WTC11 (cell line): ENCODE measurements around the gene SLC39A7. TPM values are rescaled to one million over a fixed set of nuclear protein-coding genes. Genes with fewer than 3 reads are reported as not detected.

Experiments
- ATAC-seq: fragments of 200-7000 bp; cut with Tn5 transposase; 2 replicates; pipeline ENCODE4 v1.10.0; 2021; ENCODE audit warnings: mild to moderate bottlenecking, moderate library complexity
- CTCF ChIA-PET: fragments of 300-600 bp; sonication (Branson Sonifier 250); formaldehyde crosslinking; loops from one replicate; lab custom pipeline; 2021; ENCODE audit warnings: antibody characterized with exemption; lab: Charles Lee
- POLR2A ChIA-PET: fragments of 350-600 bp; sonication (Branson Sonifier 250); formaldehyde crosslinking; loops from one replicate; lab custom pipeline; 2021; ENCODE audit warnings: antibody characterized with exemption; lab: Charles Lee
- DNase-seq: peaks from one replicate; pipeline ENCODE4 v3.0.0; 2021; ENCODE audit warnings: low spot score
- H3K27ac Mint-ChIP-seq: 2 replicates; pipeline ENCODE4 v1.8.0; 2021; ENCODE audit warnings: mixed read lengths
- H3K27me3 Mint-ChIP-seq: 2 replicates; pipeline ENCODE4 v1.8.0; 2021; ENCODE audit warnings: low read depth, mild to moderate bottlenecking, moderate library complexity, mixed read lengths
- H3K36me3 Mint-ChIP-seq: 2 replicates; pipeline ENCODE4 v1.8.0; 2021; ENCODE audit warnings: mixed read lengths
- H3K4me1 Mint-ChIP-seq: 2 replicates; pipeline ENCODE4 v1.8.0; 2022; ENCODE audit warnings: mixed read lengths
- H3K4me3 Mint-ChIP-seq: 2 replicates; pipeline ENCODE4 v1.8.0; 2021; ENCODE audit warnings: mild to moderate bottlenecking, moderate library complexity, mixed read lengths
- H3K9me3 Mint-ChIP-seq: 2 replicates; pipeline ENCODE4 v1.8.0; 2021; ENCODE audit warnings: mixed read lengths
- CREM ChIP-seq: sonication (generic); formaldehyde crosslinking; IDR thresholded peaks from 2 replicates; pipeline ENCODE4 v1.8.1; 2022; ENCODE audit warnings: mild to moderate bottlenecking, missing genetic modification reagents, moderate library complexity
- EMX1 ChIP-seq: fragments of 250-450 bp; sonication (Bioruptor Pico); IDR thresholded peaks from 2 replicates; pipeline ENCODE4 v1.8.0; 2021; ENCODE audit warnings: mild to moderate bottlenecking
- FOXJ3 ChIP-seq: sonication (generic); formaldehyde crosslinking; IDR thresholded peaks from 2 replicates; pipeline ENCODE4 v1.9.0; 2021; ENCODE audit warnings: missing genetic modification reagents, mild to moderate bottlenecking, borderline replicate concordance
- FOXK1 ChIP-seq: sonication (generic); formaldehyde crosslinking; IDR thresholded peaks from 2 replicates; pipeline ENCODE4 v1.8.0; 2022; ENCODE audit warnings: mild to moderate bottlenecking, moderate library complexity, missing genetic modification reagents
- GRHL2 ChIP-seq: fragments of 250-450 bp; sonication (Bioruptor Pico); IDR thresholded peaks from 2 replicates; pipeline ENCODE4 v1.8.0; 2022; ENCODE audit warnings: mild to moderate bottlenecking, moderate library complexity; ENCODE audit not compliant: insufficient replicate concordance, severe bottlenecking
- KAT7 ChIP-seq: sonication (generic); formaldehyde crosslinking; IDR thresholded peaks from 2 replicates; pipeline ENCODE4 v1.8.1; 2023; ENCODE audit warnings: missing genetic modification reagents, mild to moderate bottlenecking, borderline replicate concordance
- MXD4 ChIP-seq: fragments of 250-450 bp; sonication (Bioruptor Pico); IDR thresholded peaks from 2 replicates; pipeline ENCODE4 v1.8.0; 2021; ENCODE audit warnings: mild to moderate bottlenecking, moderate library complexity, borderline replicate concordance
- NFE2L1 ChIP-seq: sonication (generic); formaldehyde crosslinking; IDR thresholded peaks from 2 replicates; pipeline ENCODE4 v1.8.1; 2023; ENCODE audit warnings: missing genetic modification reagents
- NR1H2 ChIP-seq: sonication (generic); formaldehyde crosslinking; IDR thresholded peaks from 2 replicates; pipeline ENCODE4 v1.9.0; 2021; ENCODE audit warnings: mild to moderate bottlenecking, moderate library complexity, missing genetic modification reagents
- NR2C2 ChIP-seq: sonication (generic); formaldehyde crosslinking; IDR thresholded peaks from 2 replicates; pipeline ENCODE4 v1.8.0; 2022; ENCODE audit warnings: mild to moderate bottlenecking, missing genetic modification reagents
- OVOL2 ChIP-seq: fragments of 250-450 bp; sonication (Bioruptor Pico); IDR thresholded peaks from 2 replicates; pipeline ENCODE4 v1.9.0; 2021; ENCODE audit warnings: mild to moderate bottlenecking, borderline replicate concordance
- PRRX2 ChIP-seq: fragments of 250-450 bp; sonication (Bioruptor Pico); IDR thresholded peaks from 2 replicates; pipeline ENCODE4 v1.8.0; 2021; ENCODE audit warnings: mild to moderate bottlenecking
- SMAD4 ChIP-seq: sonication (generic); formaldehyde crosslinking; IDR thresholded peaks from 2 replicates; pipeline ENCODE4 v1.8.0; 2022; ENCODE audit warnings: mild to moderate bottlenecking, missing genetic modification reagents
- SP1 ChIP-seq: sonication (generic); formaldehyde crosslinking; conservative IDR thresholded peaks from 2 replicates; pipeline ENCODE4 v1.8.1; 2022; ENCODE audit warnings: missing genetic modification reagents
- TCF7 ChIP-seq: sonication (generic); formaldehyde crosslinking; IDR thresholded peaks from 2 replicates; pipeline ENCODE4 v1.8.0; 2022; ENCODE audit warnings: mild to moderate bottlenecking, low read depth, missing genetic modification reagents, moderate library complexity
- TEAD1 ChIP-seq: sonication (generic); formaldehyde crosslinking; IDR thresholded peaks from 2 replicates; pipeline ENCODE4 v1.8.0; 2022; ENCODE audit warnings: mild to moderate bottlenecking, missing genetic modification reagents
- TEAD4 ChIP-seq: sonication (generic); formaldehyde crosslinking; IDR thresholded peaks from 2 replicates; pipeline ENCODE4 v1.8.0; 2022; ENCODE audit warnings: mild to moderate bottlenecking, missing genetic modification reagents
- ZNF121 ChIP-seq: sonication (generic); formaldehyde crosslinking; IDR thresholded peaks from 2 replicates; pipeline ENCODE4 v1.8.0; 2023; ENCODE audit warnings: missing genetic modification reagents
- ZNF138 ChIP-seq: sonication (generic); formaldehyde crosslinking; conservative IDR thresholded peaks from 2 replicates; pipeline ENCODE4 v1.8.1; 2022; ENCODE audit warnings: mild to moderate bottlenecking, moderate library complexity, missing genetic modification reagents
- ZNF232 ChIP-seq: sonication (generic); formaldehyde crosslinking; IDR thresholded peaks from 2 replicates; pipeline ENCODE4 v1.8.0; 2022; ENCODE audit warnings: mild to moderate bottlenecking, missing genetic modification reagents
- total RNA-seq: library from RNA; stranded (reverse); gene quantifications from 3 replicates; pipeline ENCODE4 v1.2.3, GENCODE V29; 2021
- TF ChIP-seq, protein P1 (sequence below): sonication (generic); formaldehyde crosslinking; IDR thresholded peaks from 2 replicates; pipeline ENCODE4 v1.8.0; 2023; ENCODE audit warnings: missing genetic modification reagents
- TF ChIP-seq, protein P2 (sequence below): fragments of 250-450 bp; sonication (Bioruptor Pico); IDR thresholded peaks from 2 replicates; pipeline ENCODE4 v1.8.0; 2021; ENCODE audit warnings: mild to moderate bottlenecking
- TF ChIP-seq, protein P3 (sequence below): sonication (generic); formaldehyde crosslinking; IDR thresholded peaks from 2 replicates; pipeline ENCODE4 v1.8.1; 2023; ENCODE audit warnings: mild to moderate bottlenecking, missing genetic modification reagents
- TF ChIP-seq, protein P4 (sequence below): sonication (generic); formaldehyde crosslinking; IDR thresholded peaks from 2 replicates; pipeline ENCODE4 v1.8.1; 2022; ENCODE audit warnings: low read depth, mild to moderate bottlenecking, moderate library complexity, missing genetic modification reagents, borderline replicate concordance
- TF ChIP-seq, protein P5 (sequence below): fragments of 250-450 bp; sonication (Bioruptor Pico); conservative IDR thresholded peaks from 2 replicates; pipeline ENCODE4 v1.9.0; 2021; ENCODE audit warnings: mild to moderate bottlenecking

SLC39A7 gene
- total RNA-seq, 1 experiment from 2014 or later: 163 TPM

DNA sequence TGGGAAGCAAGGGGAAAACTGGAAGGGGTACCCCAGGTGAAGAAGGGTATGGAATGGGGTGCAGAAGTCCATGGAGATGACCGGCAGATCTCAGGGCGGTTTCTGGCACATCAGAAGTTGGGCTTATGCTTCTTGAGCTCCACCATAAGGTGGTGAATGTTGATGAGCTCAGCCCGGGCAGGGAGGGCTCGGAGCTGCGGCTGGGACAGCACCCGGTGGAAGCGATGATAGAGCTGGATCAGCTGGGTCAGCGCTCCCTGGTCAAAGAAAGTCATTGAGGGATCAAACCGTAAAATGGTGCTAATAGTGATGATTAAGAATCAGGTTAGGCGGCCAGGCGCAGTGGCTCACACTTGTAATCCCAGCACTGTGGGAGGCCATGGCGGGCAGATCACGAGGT lies 50.1 kb downstream of the SLC39A7 start:
- H3K36me3 Mint-ChIP-seq: peaks cover 16% of the 10 kb centered on the region
- peak overlapping the region; percentile 86 for H3K4me3 Mint-ChIP-seq
- peaks cover 26% of the 10 kb centered on the region for H3K27me3 Mint-ChIP-seq
- ChIA-PET POLR2A (interaction anchor here (1.5 to 1.9 kb wide), 2 partner anchors 21 to 49 kb away, joined by 3 to 5 read pairs; partner anchors contain the start of genes RPS18 and VPS52), CTCF (interaction anchor here (1.4 to 5.2 kb wide), 6 partner anchors 27 to 267 kb away, joined by 4 to 83 read pairs (median 25); partner anchors contain the start of genes B3GALT4, RGL2 and RING1)
- H3K27ac Mint-ChIP-seq: no peak overlapping the region
- ATAC-seq (no peak), DNase-seq (no peak)
- no peaks in the 10 kb centered on the region for H3K9me3 Mint-ChIP-seq
- peaks cover 18% of the 10 kb centered on the region for H3K4me1 Mint-ChIP-seq
- no peak for TF ChIP-seq NFE2L1 (CRISPR knock-in tag)
- TF ChIP-seq KAT7 (CRISPR knock-in tag): no peak
- TF ChIP-seq GRHL2 (CRISPR knock-in tag): no peak
- no peak for TF ChIP-seq ZNF121 (CRISPR knock-in tag)
- no peak for TF ChIP-seq ZNF232
- no peak for TF ChIP-seq SP1 (CRISPR knock-in tag)
- TF ChIP-seq PRRX2: no peak
- no peak for TF ChIP-seq TEAD4
- TF ChIP-seq, protein P1, sequence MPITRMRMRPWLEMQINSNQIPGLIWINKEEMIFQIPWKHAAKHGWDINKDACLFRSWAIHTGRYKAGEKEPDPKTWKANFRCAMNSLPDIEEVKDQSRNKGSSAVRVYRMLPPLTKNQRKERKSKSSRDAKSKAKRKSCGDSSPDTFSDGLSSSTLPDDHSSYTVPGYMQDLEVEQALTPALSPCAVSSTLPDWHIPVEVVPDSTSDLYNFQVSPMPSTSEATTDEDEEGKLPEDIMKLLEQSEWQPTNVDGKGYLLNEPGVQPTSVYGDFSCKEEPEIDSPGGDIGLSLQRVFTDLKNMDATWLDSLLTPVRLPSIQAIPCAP (CRISPR knock-in tag): no peak
- TF ChIP-seq, protein P2, sequence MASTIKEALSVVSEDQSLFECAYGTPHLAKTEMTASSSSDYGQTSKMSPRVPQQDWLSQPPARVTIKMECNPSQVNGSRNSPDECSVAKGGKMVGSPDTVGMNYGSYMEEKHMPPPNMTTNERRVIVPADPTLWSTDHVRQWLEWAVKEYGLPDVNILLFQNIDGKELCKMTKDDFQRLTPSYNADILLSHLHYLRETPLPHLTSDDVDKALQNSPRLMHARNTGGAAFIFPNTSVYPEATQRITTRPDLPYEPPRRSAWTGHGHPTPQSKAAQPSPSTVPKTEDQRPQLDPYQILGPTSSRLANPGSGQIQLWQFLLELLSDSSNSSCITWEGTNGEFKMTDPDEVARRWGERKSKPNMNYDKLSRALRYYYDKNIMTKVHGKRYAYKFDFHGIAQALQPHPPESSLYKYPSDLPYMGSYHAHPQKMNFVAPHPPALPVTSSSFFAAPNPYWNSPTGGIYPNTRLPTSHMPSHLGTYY (CRISPR knock-in tag): no peak
- TF ChIP-seq NR1H2: no peak
- no peak for TF ChIP-seq NR2C2 (CRISPR knock-in tag)

DNA sequence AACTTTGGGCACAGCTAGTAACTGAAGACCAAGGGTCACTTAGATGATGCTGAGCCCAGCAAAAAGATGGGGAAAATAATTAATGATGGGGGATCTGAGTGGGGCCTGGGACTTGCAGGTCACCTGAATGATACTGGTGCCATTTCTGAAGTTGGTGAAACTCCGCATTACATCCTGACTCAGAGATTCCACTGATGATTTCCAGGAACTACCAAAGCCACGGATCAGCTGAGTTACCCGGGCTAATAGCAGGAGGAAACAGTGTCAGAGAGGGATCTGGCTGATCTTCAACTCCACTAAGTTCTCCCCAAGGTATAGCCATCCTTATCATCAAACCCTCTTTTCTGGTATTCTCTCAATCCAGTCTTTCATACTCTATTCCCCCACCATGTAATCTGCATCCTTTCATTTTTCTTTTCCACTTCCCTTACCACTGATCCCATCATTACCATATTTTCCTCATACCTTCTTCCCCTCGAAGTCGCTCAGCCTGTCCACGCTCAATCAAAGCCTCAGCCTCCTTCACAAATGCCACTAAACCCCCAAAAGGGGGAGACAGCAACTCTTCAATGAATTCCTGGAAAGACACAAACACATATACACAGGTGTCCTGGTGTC lies 50.8 kb downstream of the SLC39A7 start:
- ChIA-PET CTCF (interaction anchor here (3.7 to 4.0 kb wide), 2 partner anchors 26 to 267 kb away, joined by 24 to 26 read pairs; partner anchors contain the start of gene B3GALT4), POLR2A (no interaction called here)
- Mint-ChIP-seq H3K27ac (no peak overlapping the region), H3K36me3 (peaks cover 19% of the 10 kb centered on the region), H3K4me1 (peaks cover 18% of the 10 kb centered on the region), H3K4me3 (no peak overlapping the region; the same call in 1 of the 2 replicates), H3K27me3 (peaks cover 19% of the 10 kb centered on the region), H3K9me3 (no peaks in the 10 kb centered on the region)
- no peak for ATAC-seq
- TF ChIP-seq FOXJ3 (no peak), SMAD4 (CRISPR knock-in tag) (no peak)
- DNase-seq: no peak

DNA sequence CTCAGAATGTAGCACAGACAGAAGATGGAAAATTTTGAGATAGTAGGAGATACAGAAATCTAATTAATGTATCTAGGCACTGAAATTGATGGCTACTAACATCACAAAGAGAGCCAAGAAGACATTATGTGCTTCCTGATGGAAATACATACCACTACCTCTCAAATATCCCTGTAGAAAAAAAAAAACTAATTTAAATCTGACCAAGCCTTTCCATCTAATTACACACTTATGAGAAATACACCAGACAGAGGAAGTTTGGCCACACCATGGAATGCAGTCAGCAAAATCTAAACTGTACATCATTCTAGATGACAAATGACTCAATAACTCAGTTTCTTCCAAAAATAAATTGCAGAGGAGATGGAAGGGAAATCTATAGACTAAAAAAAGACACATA lies 52.1 kb downstream of the SLC39A7 start:
- ChIA-PET CTCF (no interaction called here), POLR2A (no interaction called here)
- no peak for ATAC-seq
- Mint-ChIP-seq H3K4me3 (no peak overlapping the region), H3K27ac (no peak overlapping the region), H3K27me3 (peaks cover 12% of the 10 kb centered on the region), H3K36me3 (peaks cover 26% of the 10 kb centered on the region), H3K9me3 (no peaks in the 10 kb centered on the region), H3K4me1 (peaks cover 18% of the 10 kb centered on the region)
- DNase-seq: no peak
- TF ChIP-seq OVOL2 (CRISPR knock-in tag) (no peak), SP1 (CRISPR knock-in tag) (no peak), ZNF121 (CRISPR knock-in tag) (no peak), TCF7 (CRISPR knock-in tag) (no peak), MXD4 (no peak), ZNF138 (CRISPR knock-in tag) (no peak), FOXK1 (no peak), TEAD1 (no peak), EMX1 (CRISPR knock-in tag) (no peak), CREM (CRISPR knock-in tag) (no peak)
- TF ChIP-seq, protein P3, sequence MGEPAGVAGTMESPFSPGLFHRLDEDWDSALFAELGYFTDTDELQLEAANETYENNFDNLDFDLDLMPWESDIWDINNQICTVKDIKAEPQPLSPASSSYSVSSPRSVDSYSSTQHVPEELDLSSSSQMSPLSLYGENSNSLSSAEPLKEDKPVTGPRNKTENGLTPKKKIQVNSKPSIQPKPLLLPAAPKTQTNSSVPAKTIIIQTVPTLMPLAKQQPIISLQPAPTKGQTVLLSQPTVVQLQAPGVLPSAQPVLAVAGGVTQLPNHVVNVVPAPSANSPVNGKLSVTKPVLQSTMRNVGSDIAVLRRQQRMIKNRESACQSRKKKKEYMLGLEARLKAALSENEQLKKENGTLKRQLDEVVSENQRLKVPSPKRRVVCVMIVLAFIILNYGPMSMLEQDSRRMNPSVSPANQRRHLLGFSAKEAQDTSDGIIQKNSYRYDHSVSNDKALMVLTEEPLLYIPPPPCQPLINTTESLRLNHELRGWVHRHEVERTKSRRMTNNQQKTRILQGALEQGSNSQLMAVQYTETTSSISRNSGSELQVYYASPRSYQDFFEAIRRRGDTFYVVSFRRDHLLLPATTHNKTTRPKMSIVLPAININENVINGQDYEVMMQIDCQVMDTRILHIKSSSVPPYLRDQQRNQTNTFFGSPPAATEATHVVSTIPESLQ: no peak
- TF ChIP-seq, protein P4, sequence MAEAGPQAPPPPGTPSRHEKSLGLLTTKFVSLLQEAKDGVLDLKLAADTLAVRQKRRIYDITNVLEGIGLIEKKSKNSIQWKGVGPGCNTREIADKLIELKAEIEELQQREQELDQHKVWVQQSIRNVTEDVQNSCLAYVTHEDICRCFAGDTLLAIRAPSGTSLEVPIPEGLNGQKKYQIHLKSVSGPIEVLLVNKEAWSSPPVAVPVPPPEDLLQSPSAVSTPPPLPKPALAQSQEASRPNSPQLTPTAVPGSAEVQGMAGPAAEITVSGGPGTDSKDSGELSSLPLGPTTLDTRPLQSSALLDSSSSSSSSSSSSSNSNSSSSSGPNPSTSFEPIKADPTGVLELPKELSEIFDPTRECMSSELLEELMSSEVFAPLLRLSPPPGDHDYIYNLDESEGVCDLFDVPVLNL (CRISPR knock-in tag): no peak
- TF ChIP-seq, protein P5, sequence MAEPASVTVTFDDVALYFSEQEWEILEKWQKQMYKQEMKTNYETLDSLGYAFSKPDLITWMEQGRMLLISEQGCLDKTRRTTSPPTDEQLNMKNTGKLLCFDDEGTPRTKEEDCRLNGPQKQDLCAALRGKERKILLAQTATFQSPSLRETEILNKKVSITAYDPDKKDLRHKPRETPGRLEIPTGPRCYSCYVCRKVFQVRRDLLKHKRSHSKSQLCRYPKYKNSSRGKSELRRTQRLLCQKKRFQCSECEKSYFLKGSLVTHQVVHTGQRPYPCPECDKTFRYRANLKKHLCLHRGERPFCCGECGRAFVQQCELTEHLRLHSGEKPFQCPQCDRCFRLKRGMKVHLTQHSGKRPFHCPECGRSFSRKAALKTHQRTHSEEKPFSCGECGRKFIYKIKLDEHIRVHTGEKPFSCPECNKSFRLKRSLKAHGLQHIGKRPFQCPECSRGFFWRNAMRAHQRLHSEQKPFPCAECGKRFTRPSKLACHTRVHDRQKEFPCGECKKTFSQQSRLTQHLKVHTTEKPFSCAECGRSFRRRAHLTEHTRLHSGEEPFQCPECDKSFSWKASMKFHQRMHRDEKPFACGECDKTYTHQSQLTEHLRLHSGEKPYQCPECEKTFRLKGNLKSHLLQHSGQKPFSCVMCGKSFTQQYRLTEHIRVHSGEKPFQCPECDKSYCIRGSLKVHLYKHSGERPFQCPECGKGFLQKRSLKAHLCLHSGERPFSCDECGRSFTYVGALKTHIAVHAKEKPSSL: no peak
